Activated T-cell treated with anti-CD3 and anti-CD28 coated beads, Interleukin-2, amount 50 U/mL, for 72 hours (primary cell): Measurements from ENCODE around the gene PRKN. TPM values are rescaled to one million over a fixed set of nuclear protein-coding genes. Genes with fewer than 3 reads are reported as not detected.

Source experiments
- ATAC-seq, 2 donors: fragments of 150-1000 bp; cut with Tn5 transposase; replicated peaks in 1 of 2; 2 replicates each; pipeline ENCODE4 v1.10.0; 2021; ENCODE audit warnings: moderate library complexity in 2 of 2, mild to moderate bottlenecking in 1 of 2
- DNase-seq, 2 donors: peaks; one replicate each; pipeline ENCODE4 v3.0.0; 2021 to 2022; ENCODE audit warnings: mixed read lengths in 1 of 2
- H3K27ac Mint-ChIP-seq: one replicate; pipeline ENCODE4 v1.8.0; 2022; ENCODE audit warnings: mild to moderate bottlenecking, moderate library complexity, mixed read lengths
- H3K27me3 Mint-ChIP-seq: one replicate; pipeline ENCODE4 v1.8.0; 2022; ENCODE audit warnings: low read depth, mixed read lengths
- H3K36me3 Mint-ChIP-seq, 2 donors: one replicate each; pipeline ENCODE4 v1.8.0; 2022; ENCODE audit warnings: mixed read lengths in 2 of 2, mild to moderate bottlenecking in 1 of 2; ENCODE audit not compliant: insufficient read depth in 2 of 2
- H3K4me1 Mint-ChIP-seq: one replicate; pipeline ENCODE4 v1.8.0; 2022; ENCODE audit warnings: low read depth, mixed read lengths
- H3K4me3 Mint-ChIP-seq, 2 donors: one replicate each; pipeline ENCODE4 v1.8.0; 2022; ENCODE audit warnings: mild to moderate bottlenecking in 2 of 2, mixed read lengths in 2 of 2, moderate library complexity in 2 of 2
- H3K9me3 Mint-ChIP-seq, 2 donors: one replicate each; pipeline ENCODE4 v1.8.0; 2022; ENCODE audit warnings: mixed read lengths in 2 of 2
- total RNA-seq, 2 donors: library from RNA; stranded (reverse); gene quantifications; one replicate each; pipeline ENCODE4 v1.2.3, GENCODE V29; 2022

The PRKN gene
- total RNA-seq, 2 donors from 2014 or later: 2.5 to 2.8 TPM

DNA sequence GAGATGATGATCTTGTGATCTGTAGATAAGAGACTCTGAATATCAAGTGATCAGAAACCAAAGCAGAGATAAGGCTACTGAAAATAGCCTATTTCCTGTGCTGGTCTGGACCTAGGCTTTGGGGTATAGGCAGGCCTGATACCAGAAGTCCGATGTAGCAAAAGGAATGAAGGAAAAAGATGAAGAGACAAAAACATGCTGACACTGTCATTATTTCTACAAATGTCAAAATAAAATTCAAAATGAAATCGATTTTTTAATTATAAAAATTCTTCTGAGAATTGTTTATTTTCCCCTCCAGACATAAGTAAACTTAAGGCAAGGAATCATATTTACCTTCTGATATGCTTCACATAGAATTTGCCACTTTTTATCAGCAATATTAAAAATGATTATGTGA, 252.8 kb downstream of the PRKN start:
- H3K27me3 Mint-ChIP-seq: no peaks in the 10 kb centered on the region
- no peak for ATAC-seq
- H3K36me3 Mint-ChIP-seq: peaks cover 0 to 2% of the 10 kb centered on the region in 2 donors
- no peak overlapping the region for H3K27ac Mint-ChIP-seq
- no peak for DNase-seq
- no peaks in the 10 kb centered on the region for H3K4me1 Mint-ChIP-seq
- H3K4me3 Mint-ChIP-seq: no peak overlapping the region
- peaks cover 0 to 2% of the 10 kb centered on the region in 2 donors for H3K9me3 Mint-ChIP-seq

DNA sequence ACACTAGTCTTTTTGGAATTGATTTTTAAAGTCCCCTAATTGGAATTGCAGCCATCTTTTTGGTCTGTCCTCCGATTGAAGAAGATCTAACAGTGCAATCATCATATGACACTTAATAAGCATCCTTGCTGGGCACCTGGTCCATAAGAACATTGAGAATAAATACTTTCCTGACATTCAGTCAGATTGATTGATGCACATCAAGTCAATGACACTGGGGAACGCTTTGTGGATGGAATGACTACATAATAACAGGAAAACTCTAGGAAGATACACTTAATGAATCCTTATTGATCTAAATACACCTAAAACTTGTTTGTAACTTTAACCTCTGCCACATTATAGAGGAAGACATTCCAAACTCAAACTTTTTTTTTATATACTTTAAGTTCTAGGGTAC, 255.7 kb downstream of the PRKN start:
- H3K9me3 Mint-ChIP-seq: peaks cover 3 to 5% of the 10 kb centered on the region in 2 donors
- H3K27me3 Mint-ChIP-seq: no peaks in the 10 kb centered on the region
- no peak for ATAC-seq
- H3K4me3 Mint-ChIP-seq: no peak overlapping the region
- no peak overlapping the region for H3K27ac Mint-ChIP-seq
- no peak for DNase-seq
- no peaks in the 10 kb centered on the region for H3K4me1 Mint-ChIP-seq
- peaks cover 0 to 2% of the 10 kb centered on the region in 2 donors for H3K36me3 Mint-ChIP-seq

DNA sequence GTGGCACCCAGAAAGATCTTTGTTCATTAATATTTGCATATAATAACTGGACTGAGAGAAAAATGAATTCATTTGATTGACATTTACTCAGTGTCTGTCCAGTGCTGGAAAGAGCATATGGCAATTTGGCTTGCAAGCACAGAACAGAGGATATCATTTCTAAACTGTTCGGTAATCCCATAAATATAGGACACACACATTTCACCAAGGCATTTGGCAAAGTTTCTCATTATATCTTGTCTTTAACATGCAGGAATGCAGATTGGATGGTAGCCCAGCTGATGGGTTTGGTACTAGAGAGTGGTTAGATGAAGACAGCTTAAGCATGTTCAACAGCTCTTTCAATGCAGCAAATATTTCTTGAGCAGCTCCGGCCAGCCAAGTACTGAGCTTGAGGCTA, 259.2 kb downstream of the PRKN start:
- Mint-ChIP-seq H3K9me3 (peaks cover 3% of the 10 kb centered on the region in 2 donors), H3K27ac (no peak overlapping the region), H3K4me1 (no peaks in the 10 kb centered on the region), H3K27me3 (no peaks in the 10 kb centered on the region), H3K4me3 (no peak overlapping the region), H3K36me3 (no peaks in the 10 kb centered on the region)
- ATAC-seq (no peak), DNase-seq (no peak)

DNA sequence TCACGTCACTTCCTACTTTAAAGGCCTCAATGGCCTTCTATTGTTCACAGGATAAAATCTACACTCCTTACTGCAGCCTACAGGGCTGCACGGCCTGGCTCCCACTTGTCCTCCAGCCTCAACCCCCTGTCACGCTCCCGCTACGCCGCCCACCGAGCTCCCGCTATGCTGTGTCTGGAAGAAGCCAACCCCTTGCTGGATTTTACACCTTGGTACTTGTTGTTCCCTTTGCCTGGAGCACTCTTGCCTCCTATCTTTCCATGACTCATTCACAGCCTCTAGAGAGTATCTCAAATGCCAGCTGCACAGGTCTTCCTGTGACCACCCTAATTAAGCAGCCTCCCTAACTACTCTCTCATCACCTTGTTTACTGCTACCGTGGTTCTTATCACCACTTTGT, 259.9 kb downstream of the PRKN start:
- ATAC-seq: no peak
- no peak overlapping the region for H3K4me3 Mint-ChIP-seq
- no peak overlapping the region for H3K27ac Mint-ChIP-seq
- no peaks in the 10 kb centered on the region for H3K27me3 Mint-ChIP-seq
- H3K4me1 Mint-ChIP-seq: no peaks in the 10 kb centered on the region
- H3K36me3 Mint-ChIP-seq: no peaks in the 10 kb centered on the region
- no peak for DNase-seq
- peaks cover 3% of the 10 kb centered on the region in 2 donors for H3K9me3 Mint-ChIP-seq

DNA sequence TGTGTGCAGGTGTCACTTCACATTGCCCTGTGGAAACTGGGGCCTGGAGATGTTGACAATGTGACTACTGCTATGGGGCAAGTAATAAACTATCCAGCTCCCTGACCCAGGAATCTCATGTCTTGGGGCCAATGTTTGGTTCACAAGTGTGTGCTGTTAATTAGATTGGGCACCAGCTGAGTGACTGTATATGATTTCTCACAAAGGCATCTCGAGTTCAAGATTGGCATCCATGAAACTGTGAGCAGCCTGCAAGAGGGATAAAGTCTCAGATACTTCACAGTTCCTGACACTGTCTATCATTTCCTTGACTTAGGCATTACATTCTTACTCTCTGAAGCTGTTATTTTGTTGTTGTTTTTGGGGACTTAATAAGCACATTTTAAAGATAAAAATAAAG, 264.0 kb downstream of the PRKN start:
- no peak overlapping the region for H3K27ac Mint-ChIP-seq
- H3K4me1 Mint-ChIP-seq: no peaks in the 10 kb centered on the region
- peaks cover 3 to 6% of the 10 kb centered on the region in 2 donors for H3K9me3 Mint-ChIP-seq
- DNase-seq (no peak), ATAC-seq (no peak)
- H3K27me3 Mint-ChIP-seq: no peaks in the 10 kb centered on the region
- H3K4me3 Mint-ChIP-seq: no peak overlapping the region
- peaks cover 0 to 2% of the 10 kb centered on the region in 2 donors for H3K36me3 Mint-ChIP-seq

DNA sequence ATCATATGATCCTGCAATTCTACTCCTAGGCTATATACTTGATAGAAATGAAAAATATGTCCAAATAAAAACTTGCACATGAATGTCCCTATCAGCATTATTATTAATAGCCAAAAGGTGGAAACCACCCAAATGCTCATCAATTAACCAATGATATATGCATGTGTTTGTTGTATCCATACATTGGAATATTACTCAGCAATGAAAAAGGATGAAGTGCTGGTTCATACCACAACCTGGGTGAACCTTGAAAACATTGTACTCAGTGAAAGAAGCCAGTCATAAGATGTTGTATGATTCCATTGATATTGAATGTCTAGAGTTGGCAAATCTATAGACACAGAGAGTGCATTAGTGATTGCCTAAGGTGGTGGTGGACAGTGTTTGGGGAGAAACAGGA, 267.6 kb downstream of the PRKN start:
- DNase-seq: no peak
- Mint-ChIP-seq H3K9me3 (peaks cover 0 to 5% of the 10 kb centered on the region in 2 donors), H3K36me3 (peaks cover 0 to 2% of the 10 kb centered on the region in 2 donors), H3K4me1 (no peaks in the 10 kb centered on the region), H3K27ac (no peak overlapping the region), H3K4me3 (no peak overlapping the region), H3K27me3 (no peaks in the 10 kb centered on the region)
- no peak for ATAC-seq

DNA sequence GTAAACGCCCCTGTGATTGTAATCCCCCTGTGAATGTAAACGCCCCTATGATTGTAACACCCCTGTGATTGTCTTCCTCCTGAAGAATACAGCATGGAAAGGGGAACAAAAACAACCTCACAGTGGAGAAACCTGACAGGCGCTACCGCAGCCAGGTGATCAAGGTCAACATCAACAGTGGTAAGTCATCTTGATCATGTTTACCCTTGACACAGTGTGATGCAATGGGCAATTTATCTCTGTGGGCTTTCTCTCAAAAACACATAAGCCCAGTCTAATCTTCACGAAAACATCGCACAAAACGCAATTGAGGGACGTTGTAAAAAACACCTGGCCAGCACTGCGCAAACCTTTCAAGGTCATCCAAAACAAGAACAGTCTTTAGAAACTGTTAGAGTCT, 277.2 kb downstream of the PRKN start:
- ATAC-seq (no peak), DNase-seq (no peak)
- no peaks in the 10 kb centered on the region for H3K4me1 Mint-ChIP-seq
- H3K9me3 Mint-ChIP-seq: peaks cover 0 to 4% of the 10 kb centered on the region in 2 donors
- H3K27me3 Mint-ChIP-seq: no peaks in the 10 kb centered on the region
- peaks cover 0 to 2% of the 10 kb centered on the region in 2 donors for H3K36me3 Mint-ChIP-seq
- H3K27ac Mint-ChIP-seq: no peak overlapping the region
- no peak overlapping the region for H3K4me3 Mint-ChIP-seq

DNA sequence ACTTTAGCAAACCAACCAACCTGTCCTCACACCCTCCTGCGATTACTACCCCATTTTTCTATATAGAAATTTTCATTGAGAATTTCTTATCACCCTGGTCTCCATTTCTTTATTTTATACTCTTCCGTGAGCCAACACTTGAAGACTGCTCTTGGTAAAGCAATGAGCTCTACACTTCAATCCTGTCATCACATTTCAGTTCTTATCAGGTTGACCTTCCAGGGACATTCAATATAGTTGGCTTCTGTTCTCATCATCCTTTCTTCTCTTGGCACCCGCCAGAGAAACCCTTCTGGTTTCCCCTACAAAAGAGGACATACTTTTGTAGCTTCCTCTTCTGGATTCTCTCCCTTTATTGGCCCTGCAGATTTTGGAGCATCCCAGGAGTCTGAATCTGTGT, 279.3 kb downstream of the PRKN start:
- H3K36me3 Mint-ChIP-seq: peaks cover 0 to 2% of the 10 kb centered on the region in 2 donors
- no peak overlapping the region for H3K4me3 Mint-ChIP-seq
- no peaks in the 10 kb centered on the region for H3K27me3 Mint-ChIP-seq
- ATAC-seq (no peak), DNase-seq (no peak)
- H3K27ac Mint-ChIP-seq: no peak overlapping the region
- peaks cover 0 to 4% of the 10 kb centered on the region in 2 donors for H3K9me3 Mint-ChIP-seq
- H3K4me1 Mint-ChIP-seq: no peaks in the 10 kb centered on the region

DNA sequence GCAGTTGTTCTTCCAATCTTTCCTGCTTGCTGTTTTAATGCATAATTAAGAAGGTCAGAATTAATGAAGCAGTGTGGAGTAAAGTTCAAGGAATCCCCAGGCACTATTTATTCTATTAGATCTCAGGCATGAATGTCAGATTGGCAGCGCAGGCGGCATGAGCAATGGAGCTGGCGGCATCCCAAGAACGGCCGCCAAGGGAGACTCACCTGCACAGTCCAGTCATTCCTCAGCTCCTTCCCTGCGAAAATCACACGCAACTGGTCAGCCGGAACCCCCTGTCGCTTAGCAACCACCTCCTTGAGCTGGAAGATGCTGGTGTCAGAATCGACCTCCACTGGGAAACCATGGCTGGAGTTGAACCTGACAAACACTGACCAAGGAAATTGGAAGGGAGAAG, 284.5 kb downstream of the PRKN start:
- H3K9me3 Mint-ChIP-seq: peaks cover 7 to 12% of the 10 kb centered on the region in 2 donors
- no peak for ATAC-seq
- H3K27ac Mint-ChIP-seq: no peak overlapping the region
- DNase-seq: no peak
- no peak overlapping the region for H3K4me3 Mint-ChIP-seq
- no peaks in the 10 kb centered on the region for H3K27me3 Mint-ChIP-seq
- H3K36me3 Mint-ChIP-seq: peaks cover 4 to 12% of the 10 kb centered on the region in 2 donors
- no peaks in the 10 kb centered on the region for H3K4me1 Mint-ChIP-seq

DNA sequence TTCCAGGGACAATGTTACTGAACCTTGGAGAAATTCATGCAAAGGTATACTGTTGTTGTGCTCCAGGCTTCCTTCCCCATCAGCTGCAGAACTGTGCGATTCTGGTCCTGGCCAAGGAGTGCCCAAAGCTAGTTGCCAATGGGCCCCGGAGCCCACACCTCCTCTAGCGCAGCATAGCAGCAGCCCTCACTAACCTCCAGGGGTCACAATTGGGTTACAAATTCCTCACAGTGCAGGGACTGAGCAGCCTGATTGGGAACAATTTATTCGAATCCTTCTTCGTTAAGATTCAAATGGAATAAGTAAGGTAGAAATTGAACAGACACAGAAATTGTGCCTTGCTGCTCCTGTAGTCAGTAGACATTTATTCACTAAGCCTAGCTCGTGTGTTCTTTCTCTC, 284.9 kb downstream of the PRKN start:
- Mint-ChIP-seq H3K4me3 (no peak overlapping the region), H3K27me3 (no peaks in the 10 kb centered on the region), H3K4me1 (no peaks in the 10 kb centered on the region), H3K27ac (no peak overlapping the region), H3K9me3 (peaks cover 9 to 12% of the 10 kb centered on the region in 2 donors), H3K36me3 (peaks cover 4 to 12% of the 10 kb centered on the region in 2 donors)
- DNase-seq: no peak
- no peak for ATAC-seq

DNA sequence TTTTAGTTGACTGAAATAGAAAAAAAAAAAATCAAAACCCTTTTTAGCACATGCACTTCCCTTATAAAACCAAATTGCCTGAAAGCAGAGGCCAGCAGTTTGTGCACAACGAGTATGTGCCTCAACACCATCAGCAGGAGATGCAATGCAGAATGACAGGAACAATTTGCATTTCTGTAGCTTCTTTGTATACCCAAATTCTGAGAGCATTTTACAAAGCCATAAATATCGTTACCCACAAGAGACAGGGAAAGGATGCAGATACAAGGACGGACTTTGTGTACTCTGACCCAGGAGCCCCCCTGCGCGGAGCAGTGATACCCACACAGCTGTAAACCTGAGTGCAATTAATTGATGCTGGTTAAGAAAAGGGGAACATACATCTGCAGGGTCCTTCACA, 285.6 kb downstream of the PRKN start:
- Mint-ChIP-seq H3K27me3 (no peaks in the 10 kb centered on the region), H3K4me1 (no peaks in the 10 kb centered on the region), H3K36me3 (peaks cover 4 to 12% of the 10 kb centered on the region in 2 donors), H3K27ac (no peak overlapping the region), H3K4me3 (no peak overlapping the region), H3K9me3 (peaks cover 9 to 12% of the 10 kb centered on the region in 2 donors)
- no peak for DNase-seq
- no peak for ATAC-seq

DNA sequence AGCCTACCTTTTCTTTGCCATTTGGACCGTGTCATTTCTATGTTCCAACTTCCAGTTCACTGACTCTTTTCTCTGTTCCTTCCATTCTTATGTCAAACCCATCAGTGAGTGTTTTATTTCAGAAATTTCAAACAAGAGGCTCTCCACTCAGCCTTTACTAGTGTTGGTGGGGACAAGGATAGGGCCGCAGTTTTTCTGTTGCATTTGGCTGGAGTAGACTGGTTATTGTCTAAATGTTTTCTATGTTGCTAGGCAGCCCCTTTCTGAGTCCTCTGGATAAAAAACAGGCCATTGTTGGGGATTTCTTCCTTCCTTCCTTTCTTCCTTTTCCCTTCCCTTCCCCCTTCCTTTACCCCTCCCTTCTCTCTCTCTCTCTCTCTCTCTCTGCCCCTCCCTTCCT, 288.6 kb downstream of the PRKN start:
- DNase-seq (no peak), ATAC-seq (no peak)
- peaks cover 8 to 9% of the 10 kb centered on the region in 2 donors for H3K9me3 Mint-ChIP-seq
- H3K4me1 Mint-ChIP-seq: no peaks in the 10 kb centered on the region
- no peaks in the 10 kb centered on the region for H3K27me3 Mint-ChIP-seq
- peaks cover 4 to 12% of the 10 kb centered on the region in 2 donors for H3K36me3 Mint-ChIP-seq
- no peak overlapping the region for H3K27ac Mint-ChIP-seq
- no peak overlapping the region for H3K4me3 Mint-ChIP-seq

DNA sequence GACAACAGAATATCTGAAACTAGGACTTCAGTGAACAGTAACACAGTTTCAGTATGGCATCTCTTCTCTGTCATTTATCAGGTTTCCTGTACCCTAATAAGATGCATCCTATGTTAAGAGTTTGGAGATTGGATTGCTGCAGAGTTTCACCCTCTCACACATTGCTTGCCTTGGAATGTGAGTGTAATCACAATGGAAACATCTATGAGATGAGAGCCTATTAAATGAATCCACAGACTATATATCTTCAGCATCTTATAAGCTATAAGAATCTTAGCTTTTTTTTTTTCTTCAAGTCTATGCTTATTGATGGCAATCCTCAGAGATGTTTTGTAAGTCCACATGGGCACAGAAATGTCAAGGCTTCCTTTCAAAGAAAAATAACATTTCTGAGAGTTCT, 292.5 kb downstream of the PRKN start:
- H3K4me1 Mint-ChIP-seq: no peaks in the 10 kb centered on the region
- H3K9me3 Mint-ChIP-seq: peaks cover 6 to 9% of the 10 kb centered on the region in 2 donors
- H3K4me3 Mint-ChIP-seq: no peak overlapping the region
- peaks cover 4 to 5% of the 10 kb centered on the region in 2 donors for H3K36me3 Mint-ChIP-seq
- no peak for DNase-seq
- no peaks in the 10 kb centered on the region for H3K27me3 Mint-ChIP-seq
- ATAC-seq: no peak
- H3K27ac Mint-ChIP-seq: no peak overlapping the region

DNA sequence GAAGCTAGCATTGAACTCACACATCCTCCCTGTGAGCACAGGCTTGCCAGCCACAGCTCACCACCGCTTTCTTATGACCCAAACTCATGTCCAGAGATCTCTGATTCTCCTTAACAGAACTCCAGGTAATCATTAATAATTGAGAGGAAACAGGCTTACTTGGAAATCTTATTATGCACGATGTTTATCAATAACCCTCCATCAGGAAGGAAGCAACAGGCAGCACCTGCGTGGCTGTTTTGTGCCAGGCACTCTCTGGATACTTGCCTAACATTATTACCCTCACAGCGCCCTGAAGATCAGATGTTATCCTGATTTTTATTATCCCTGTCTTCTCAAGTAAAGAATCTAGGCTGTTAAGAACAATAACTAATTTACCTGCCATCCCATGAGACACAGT, 306.6 kb downstream of the PRKN start:
- H3K27me3 Mint-ChIP-seq: no peaks in the 10 kb centered on the region
- no peak overlapping the region for H3K27ac Mint-ChIP-seq
- ATAC-seq (no peak), DNase-seq (no peak)
- H3K36me3 Mint-ChIP-seq: peaks cover 0 to 2% of the 10 kb centered on the region in 2 donors
- no peaks in the 10 kb centered on the region for H3K4me1 Mint-ChIP-seq
- H3K4me3 Mint-ChIP-seq: no peak overlapping the region
- H3K9me3 Mint-ChIP-seq: peaks cover 0 to 5% of the 10 kb centered on the region in 2 donors
